Spinal cord (tissue), 10 donors: ENCODE measurements around the gene OR10H1. TPM values are rescaled to one million over a fixed set of nuclear protein-coding genes. Genes with fewer than 3 reads are reported as not detected.
"Not testable (repeated sequence)": the region's sequence is repeated elsewhere in the genome, so short reads cannot be mapped to it uniquely, and the experiment has no call there.

Experiments used
- DNase-seq, 6 donors: peaks; one replicate each; pipeline versions ENCODE4 v3.0.0 to v3.0.0-alpha.2; 2013 to 2015; ENCODE audit warnings: low spot score in 6 of 6, low read depth in 4 of 6
- H3K27ac ChIP-seq: one replicate; pipeline ENCODE4 v1.5.1; 2013; ENCODE audit warnings: low read depth, low read length, control low read depth
- H3K27me3 ChIP-seq: one replicate; pipeline ENCODE4 v1.6.1; 2013; ENCODE audit warnings: low read length; ENCODE audit not compliant: control insufficient read depth, insufficient read depth
- H3K36me3 ChIP-seq: one replicate; pipeline ENCODE4 v1.6.1; 2013; ENCODE audit warnings: low read length; ENCODE audit not compliant: control insufficient read depth, insufficient read depth
- H3K4me1 ChIP-seq: one replicate; pipeline ENCODE4 v1.6.1; 2013; ENCODE audit warnings: low read length; ENCODE audit not compliant: control insufficient read depth, insufficient read depth
- H3K4me3 ChIP-seq: one replicate; pipeline ENCODE4 v1.5.1; 2013; ENCODE audit warnings: low read depth, low read length, control low read depth
- H3K9me3 ChIP-seq: one replicate; pipeline ENCODE4 v1.6.1; 2013; ENCODE audit warnings: low read length; ENCODE audit not compliant: control insufficient read depth, insufficient read depth
- WGBS: methylation state at CpG from one replicate; pipeline ENCODE4 v1.1.5; 2013; ENCODE audit warnings: missing lambda C conversion rate; ENCODE audit not compliant: insufficient coverage; 5-methylcytosine and 5-hydroxymethylcytosine counted together
- polyA plus RNA-seq, 2 donors: library from polyadenylated mRNA; unstranded; fragments of 120-200 nt; gene quantifications; one replicate each; pipeline ENCODE4 v1.2.1, GENCODE V29; 2013; ENCODE audit not compliant: insufficient read length in 2 of 2
- total RNA-seq, 2 donors: library from RNA; depleted of rRNA in 1 of 2; stranded (reverse); fragments of 120-200 nt in 1 of 2; fragments of >200 nt in 1 of 2; gene quantifications; one replicate each; pipeline versions ENCODE4 v1.2.3 to v1.2.4, GENCODE V29; 2013 to 2014
- donor health status: healthy.

Gene OR10H1
- total and polyA plus RNA-seq, 4 donors, result 0.08 to 0.11 TPM; not detected in 2

DNA sequence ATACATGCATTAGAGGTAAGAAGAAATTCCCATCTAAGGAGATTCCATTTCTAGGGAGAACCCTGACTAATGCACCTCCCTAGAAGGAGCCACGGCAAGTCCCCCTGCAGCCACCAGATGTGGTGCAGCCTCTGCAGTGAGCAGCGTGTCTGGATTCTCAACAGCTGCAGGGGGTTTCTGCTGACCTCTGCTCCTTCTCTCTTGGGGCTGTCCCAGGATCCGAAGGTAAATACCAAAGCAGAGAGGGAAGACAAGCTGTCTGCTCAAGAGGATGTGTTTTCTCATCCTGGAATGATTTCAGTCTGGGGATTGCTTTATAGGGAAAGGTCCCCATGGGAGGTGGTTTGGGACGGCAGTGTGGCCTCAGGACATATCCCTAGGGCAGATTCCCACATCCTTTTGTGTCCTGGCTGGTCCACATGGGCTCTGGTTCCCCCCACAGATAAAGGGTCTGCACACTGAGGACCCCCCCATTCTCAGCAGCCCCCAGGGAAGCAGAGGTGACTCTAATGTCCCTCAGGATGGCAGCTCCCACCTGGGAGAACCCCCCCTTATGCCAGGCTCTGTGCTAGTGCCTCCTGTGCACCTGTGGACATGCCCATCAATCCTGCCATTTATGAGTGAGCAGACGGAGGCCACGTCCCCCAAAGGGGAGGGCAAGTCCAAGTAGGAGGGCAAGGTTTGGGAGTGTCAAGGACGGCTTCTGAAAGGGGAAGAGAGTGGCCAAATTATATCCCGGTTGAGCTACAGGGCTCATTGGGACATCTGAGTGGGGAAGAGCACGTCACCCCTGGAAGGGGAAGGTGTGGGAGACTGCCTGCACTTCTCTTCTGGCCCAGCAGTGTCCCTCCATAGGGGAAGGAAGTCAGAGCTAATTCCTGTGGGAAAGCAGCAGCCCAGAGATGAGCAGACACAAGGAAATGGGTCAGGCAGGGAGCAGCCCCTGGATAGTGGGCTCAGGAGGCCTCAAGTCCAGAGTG lies 38.2 kb downstream of the OR10H1 start:
- 67% methylated on average over 8 of the region's 9 CpGs for WGBS
- Histone ChIP-seq H3K36me3 (no peaks in the 10 kb centered on the region), H3K27ac (no peak overlapping the region), H3K9me3 (no peaks in the 10 kb centered on the region), H3K27me3 (no peaks in the 10 kb centered on the region), H3K4me1 (peaks cover 23% of the 10 kb centered on the region), H3K4me3 (no peak overlapping the region)
- no peak for DNase-seq

DNA sequence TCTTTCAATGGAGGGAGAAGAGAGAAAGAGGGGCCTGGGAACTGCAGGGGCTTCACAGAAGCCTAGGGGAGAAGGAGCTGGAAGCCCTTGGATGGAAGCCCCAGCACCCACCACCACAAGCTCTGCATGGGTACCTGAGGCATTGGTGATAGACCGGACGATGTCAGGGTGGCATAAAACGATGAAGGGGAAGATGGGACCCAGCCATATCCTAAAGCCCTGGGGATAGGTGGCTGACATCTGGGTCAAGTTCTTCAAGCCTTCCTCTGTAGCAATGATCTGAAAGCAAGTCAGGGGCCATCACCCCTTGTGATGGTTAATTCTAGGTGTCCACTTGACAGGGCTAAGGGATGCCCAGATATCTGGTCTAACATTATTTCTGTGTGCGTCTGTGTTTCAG lies 39.2 kb downstream of the OR10H1 start:
- no peaks in the 10 kb centered on the region for H3K9me3 ChIP-seq
- H3K4me1 ChIP-seq, result peaks cover 19% of the 10 kb centered on the region
- no peaks in the 10 kb centered on the region for H3K36me3 ChIP-seq
- H3K27ac ChIP-seq, result no peak overlapping the region
- no peak for DNase-seq
- no peak overlapping the region for H3K4me3 ChIP-seq
- 97% methylated on average over 4 of the region's 4 CpGs for WGBS
- H3K27me3 ChIP-seq, result no peaks in the 10 kb centered on the region

DNA sequence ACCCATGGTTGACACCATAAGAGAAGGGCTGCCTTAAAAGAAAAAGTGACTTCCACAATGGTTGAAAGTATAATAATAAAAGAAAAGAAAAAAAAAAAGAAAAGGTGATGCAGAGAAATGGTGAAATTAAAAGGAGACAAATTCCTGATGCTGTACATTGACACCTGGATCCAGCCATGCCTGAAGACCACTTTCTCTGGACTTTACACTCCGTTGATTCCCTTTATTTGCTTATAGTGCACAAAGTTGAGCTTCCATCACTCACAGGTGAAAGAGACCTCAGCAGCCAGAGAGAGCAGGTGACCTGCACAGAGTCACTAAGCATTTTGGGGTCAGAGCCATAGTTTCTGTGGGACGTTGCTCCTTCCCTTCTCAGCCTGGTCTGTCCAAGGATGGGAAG lies 40.2 kb downstream of the OR10H1 start:
- no peak overlapping the region for H3K27ac ChIP-seq
- no peaks in the 10 kb centered on the region for H3K9me3 ChIP-seq
- 85% methylated on average over 2 of the region's 2 CpGs for WGBS

DNA sequence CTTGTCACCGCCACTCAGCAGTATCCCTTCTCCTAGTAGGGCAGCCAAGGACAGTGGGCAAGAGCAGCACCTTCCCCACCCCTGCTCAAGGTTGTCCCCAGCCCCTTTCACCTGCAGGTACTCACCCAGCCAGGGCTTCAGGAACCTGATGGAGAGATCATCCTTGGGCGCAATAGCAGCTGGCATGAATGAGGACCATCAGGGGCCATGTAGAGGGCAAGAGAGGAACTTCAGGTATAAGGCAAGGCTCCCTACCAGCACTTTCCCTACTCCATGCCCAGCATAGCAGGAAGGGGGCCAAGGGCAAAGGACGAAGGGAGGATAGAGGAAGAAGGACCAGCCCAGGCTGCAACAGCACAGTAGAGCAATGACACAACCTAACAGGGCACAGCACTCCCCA lies 41.3 kb downstream of the OR10H1 start:
- H3K36me3 ChIP-seq, H3K27me3 ChIP-seq, H3K9me3 ChIP-seq, H3K27ac ChIP-seq, H3K4me3 ChIP-seq, DNase-seq, H3K4me1 ChIP-seq: not testable (repeated sequence)
- WGBS, result 67% methylated on average over 1 of the region's 3 CpGs

More for the DNA sequence above, 40.2 kb downstream of the OR10H1 start:
- no peak for DNase-seq
- Histone ChIP-seq H3K4me3 (no peak overlapping the region), H3K27me3 (no peaks in the 10 kb centered on the region), H3K36me3 (no peaks in the 10 kb centered on the region), H3K4me1 (peaks cover 10% of the 10 kb centered on the region)

DNA sequence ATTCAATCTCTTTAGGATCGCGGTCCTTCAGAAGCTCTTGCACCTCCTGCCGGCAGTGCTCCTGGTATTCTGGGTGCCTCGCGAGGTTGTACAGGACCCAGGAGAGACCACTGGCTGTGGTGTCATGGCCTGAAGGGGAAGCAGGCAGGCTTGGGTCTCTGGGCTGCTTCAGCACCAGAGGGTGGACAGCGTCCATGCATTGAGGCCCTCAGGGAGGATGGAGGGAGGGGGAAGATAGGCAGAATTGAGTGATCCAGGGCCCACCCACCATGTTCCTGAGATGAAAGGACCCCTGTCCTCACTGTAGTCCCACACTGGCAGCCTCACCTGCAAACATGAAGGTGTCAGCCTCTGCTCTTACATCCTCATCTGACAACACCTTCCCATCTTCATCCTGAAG lies 45.9 kb downstream of the OR10H1 start:
- Histone ChIP-seq H3K36me3 (no peaks in the 10 kb centered on the region), H3K9me3 (no peaks in the 10 kb centered on the region), H3K27me3 (no peaks in the 10 kb centered on the region), H3K27ac (no peak overlapping the region), H3K4me3 (no peak overlapping the region), H3K4me1 (no peaks in the 10 kb centered on the region)
- WGBS, result 41% methylated on average over 5 of the region's 6 CpGs
- DNase-seq, result no peak

DNA sequence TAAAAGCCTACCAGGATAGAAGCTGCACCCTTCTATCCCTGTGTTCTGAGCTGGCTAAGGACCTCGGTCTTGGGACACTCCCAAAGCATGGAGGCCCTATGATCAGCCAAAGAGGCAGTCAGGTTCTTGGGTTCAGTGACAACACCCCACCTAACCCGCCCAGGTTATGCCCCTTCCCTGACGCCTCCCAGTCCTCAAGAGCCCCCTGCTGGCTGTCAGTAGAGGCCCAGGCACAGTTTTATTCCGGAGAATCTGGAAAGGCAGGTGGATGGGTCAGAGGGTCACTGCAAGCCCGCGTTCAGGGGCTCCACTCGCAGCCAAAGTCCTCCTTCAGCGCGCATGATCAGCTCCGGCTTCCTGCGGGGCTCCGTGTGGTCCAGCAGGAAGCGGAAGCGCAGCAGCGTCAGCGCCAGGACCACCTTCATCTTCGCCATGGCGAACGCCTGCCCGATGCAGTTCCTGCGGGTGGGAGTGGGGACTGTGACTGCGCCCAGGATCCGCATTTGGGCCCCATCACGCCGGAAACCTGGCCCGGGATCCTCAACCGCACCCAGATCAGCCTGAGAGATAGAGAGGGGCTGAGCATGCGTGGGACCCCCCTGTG lies 55.4 kb downstream of the OR10H1 start:
- Histone ChIP-seq H3K36me3 (peaks cover 4% of the 10 kb centered on the region), H3K27me3 (peaks cover 4% of the 10 kb centered on the region), H3K4me1 (no peaks in the 10 kb centered on the region), H3K4me3 (no peak overlapping the region), H3K27ac (no peak overlapping the region), H3K9me3 (no peaks in the 10 kb centered on the region)
- DNase-seq, result peak in 1 of 6 donors; percentile 2
- 41% methylated on average over 27 of the region's 28 CpGs for WGBS

DNA sequence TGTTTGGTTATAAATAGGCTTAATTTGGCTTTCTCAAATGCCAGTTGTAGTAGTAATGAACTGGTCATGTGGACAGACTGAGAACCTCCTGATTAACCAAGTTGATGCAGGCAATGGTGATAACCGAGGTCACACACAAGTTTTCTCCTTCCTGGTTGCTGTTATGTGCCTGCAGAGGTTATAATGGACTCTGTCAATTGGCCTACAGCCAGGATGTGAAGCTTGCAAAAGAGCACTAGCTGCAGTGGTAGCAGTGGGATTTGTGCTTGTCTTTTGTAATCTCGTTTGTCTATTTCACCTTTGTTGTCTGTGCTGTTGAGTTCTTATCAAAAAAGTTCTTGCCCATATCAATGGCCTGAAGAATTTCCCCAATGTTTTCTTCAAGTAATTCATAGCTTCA lies 57.1 kb downstream of the OR10H1 start:
- no peaks in the 10 kb centered on the region for H3K4me1 ChIP-seq

More for the DNA sequence above, 57.1 kb downstream of the OR10H1 start:
- Histone ChIP-seq H3K27ac (no peak overlapping the region), H3K36me3 (peaks cover 4% of the 10 kb centered on the region), H3K4me3 (no peak overlapping the region), H3K27me3 (peaks cover 4% of the 10 kb centered on the region), H3K9me3 (no peaks in the 10 kb centered on the region)
- peak in 1 of 6 donors; percentile 6 for DNase-seq
- WGBS, result 33% methylated on average over 2 of the region's 2 CpGs

Other genes starting within 250 kb of the OR10H1 start
- not detected for gene CYP4F8, start 200.4 kb downstream of the OR10H1 start, total RNA-seq
- gene CYP4F8, start 200.4 kb downstream of the OR10H1 start, polyA plus RNA-seq, result under 1 TPM; 0.08 to 0.09 TPM
- 1 to 10 TPM in 1 of 2 donors, under 1 TPM in 1; 0.33 to 1.6 TPM for gene CYP4F3, start 174.8 kb downstream of the OR10H1 start, total RNA-seq
- gene CYP4F3, start 174.8 kb downstream of the OR10H1 start, polyA plus RNA-seq, result under 1 TPM; 0.14 to 0.40 TPM
- gene CYP4F12, start 142.6 kb downstream of the OR10H1 start, total RNA-seq, result 1 to 10 TPM; 2.2 to 6.8 TPM
- 1 to 10 TPM; 5.2 to 7.6 TPM for gene CYP4F12, start 142.6 kb downstream of the OR10H1 start, polyA plus RNA-seq
- gene OR10H2, start 87.6 kb downstream of the OR10H1 start, total RNA-seq, result not detected
- gene OR10H2, start 87.6 kb downstream of the OR10H1 start, polyA plus RNA-seq, result not detected
- not detected for gene OR10H3, start 77.7 kb downstream of the OR10H1 start, total RNA-seq
- gene OR10H3, start 77.7 kb downstream of the OR10H1 start, polyA plus RNA-seq, result not detected
- gene OR10H5, start 28.0 kb downstream of the OR10H1 start, total RNA-seq, result under 1 TPM in 1 of 2 donors, not detected in 1; under 0.01 TPM
- gene OR10H5, start 28.0 kb downstream of the OR10H1 start, polyA plus RNA-seq, result under 1 TPM; 0.11 to 0.24 TPM
- under 1 TPM in 1 of 2 donors, not detected in 1; 0.17 TPM for gene CYP4F2, start 82.4 kb upstream of the OR10H1 start, total RNA-seq
- gene CYP4F2, start 82.4 kb upstream of the OR10H1 start, polyA plus RNA-seq, result under 1 TPM; 0.59 to 0.86 TPM
- gene CYP4F11, start 118.9 kb upstream of the OR10H1 start, total RNA-seq, result under 1 TPM; 0.17 to 0.69 TPM
- not detected for gene CYP4F11, start 118.9 kb upstream of the OR10H1 start, polyA plus RNA-seq
- not detected for gene OR10H4, start 133.3 kb upstream of the OR10H1 start, total RNA-seq
- gene OR10H4, start 133.3 kb upstream of the OR10H1 start, polyA plus RNA-seq, result not detected